T-helper 2 cell (primary cell): ENCODE measurements around the gene AKR1D1.
"Not testable (repeated sequence)": the region's sequence is repeated elsewhere in the genome, so short reads cannot be mapped to it uniquely, and the experiment has no call there.

Experiments
- DNase-seq, 5 experiments: peaks; one replicate each; pipeline versions ENCODE4 v3.0.0 to v3.0.0-alpha.2; 2012 to 2022
- total RNA-seq, 2 donors: gene quantifications; one replicate each; lab custom pipeline; 2026; lab: John Stamatoyannopoulos, UW

Gene AKR1D1, protein sequence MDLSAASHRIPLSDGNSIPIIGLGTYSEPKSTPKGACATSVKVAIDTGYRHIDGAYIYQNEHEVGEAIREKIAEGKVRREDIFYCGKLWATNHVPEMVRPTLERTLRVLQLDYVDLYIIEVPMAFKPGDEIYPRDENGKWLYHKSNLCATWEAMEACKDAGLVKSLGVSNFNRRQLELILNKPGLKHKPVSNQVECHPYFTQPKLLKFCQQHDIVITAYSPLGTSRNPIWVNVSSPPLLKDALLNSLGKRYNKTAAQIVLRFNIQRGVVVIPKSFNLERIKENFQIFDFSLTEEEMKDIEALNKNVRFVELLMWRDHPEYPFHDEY
- 0 to 0.13 reads per million in 2 donors for total RNA-seq

DNA sequence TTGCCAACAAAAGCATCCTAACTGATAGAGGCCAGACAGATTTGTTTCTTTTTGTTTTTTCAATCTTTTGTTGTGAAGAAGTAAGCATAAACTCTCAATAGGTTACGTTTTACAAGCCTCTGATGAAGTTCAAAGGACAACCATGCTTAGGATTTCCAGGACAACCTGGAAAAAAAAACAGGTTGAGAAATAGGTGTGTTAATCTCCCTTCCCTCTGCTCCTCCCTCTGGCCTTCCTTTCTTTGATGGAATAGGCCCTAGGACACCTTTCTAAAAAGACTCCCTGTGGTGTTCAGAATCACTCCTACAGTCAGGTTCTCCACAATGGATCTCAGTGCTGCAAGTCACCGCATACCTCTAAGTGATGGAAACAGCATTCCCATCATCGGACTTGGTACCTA lies at the start of gene AKR1D1:
AKR1D1 (plus strand) TSS at position 264 of the 400 bp plus-strand sequence; CDS start at position 324, 60 bp downstream.
- no peak for DNase-seq

DNA sequence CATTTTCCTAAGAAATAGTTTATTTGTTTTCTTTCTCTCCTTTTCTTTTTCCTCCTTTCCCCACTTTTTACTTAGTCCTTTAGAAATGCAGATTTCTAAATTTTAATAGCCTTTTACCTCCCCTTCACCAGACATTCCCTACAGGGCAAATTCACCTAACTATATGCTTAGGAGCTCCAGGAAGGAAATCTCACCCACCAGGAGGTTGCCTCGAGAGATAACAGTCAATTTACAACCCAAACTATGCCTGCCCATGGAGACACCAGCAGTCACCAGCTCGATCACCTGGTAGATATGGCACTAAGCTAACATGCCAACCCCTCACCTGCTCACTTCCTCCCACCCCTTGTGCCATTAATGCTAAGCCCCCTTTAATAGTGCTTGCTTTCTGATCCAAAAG lies 49.2 kb upstream of the AKR1D1 start:
- DNase-seq = no peak

DNA sequence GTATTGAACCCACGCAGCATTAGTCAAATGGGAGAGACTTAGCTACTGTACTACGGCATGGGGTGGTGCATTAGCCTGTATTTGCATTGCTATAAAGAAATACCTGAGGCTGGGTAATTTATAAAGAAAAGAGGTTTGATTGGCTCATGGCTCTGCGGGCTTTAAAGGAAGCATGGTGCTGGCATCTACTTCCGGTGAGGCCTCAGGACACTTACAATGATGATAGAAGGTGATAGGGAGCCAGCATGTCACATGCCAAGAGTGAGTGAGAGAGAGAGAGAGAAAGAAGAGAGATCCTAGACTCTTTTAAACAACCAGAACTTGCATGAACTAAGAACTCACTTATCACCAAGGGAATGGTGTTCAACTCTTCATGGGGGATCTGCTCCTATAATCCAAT lies 47.1 kb upstream of the AKR1D1 start:
- no peak for DNase-seq

DNA sequence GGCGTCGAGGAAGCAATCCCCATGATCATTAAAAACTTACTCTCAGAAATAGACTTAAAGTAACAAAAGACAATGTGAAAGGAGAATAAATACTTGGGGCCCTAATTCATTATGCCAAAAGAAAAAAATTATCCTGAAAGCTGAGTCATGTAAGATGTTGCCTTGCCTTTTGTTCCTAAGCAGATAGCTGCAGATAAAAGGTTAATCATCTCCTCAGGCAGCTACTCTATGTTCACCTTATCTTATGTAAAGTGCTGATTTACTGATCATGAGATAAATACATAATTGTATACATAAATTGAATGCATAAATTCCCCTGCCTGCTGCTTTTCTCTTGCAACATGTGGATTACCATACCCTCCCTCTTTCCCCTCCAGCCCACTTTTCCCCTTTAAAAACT lies 46.3 kb upstream of the AKR1D1 start:
- DNase-seq = no peak

DNA sequence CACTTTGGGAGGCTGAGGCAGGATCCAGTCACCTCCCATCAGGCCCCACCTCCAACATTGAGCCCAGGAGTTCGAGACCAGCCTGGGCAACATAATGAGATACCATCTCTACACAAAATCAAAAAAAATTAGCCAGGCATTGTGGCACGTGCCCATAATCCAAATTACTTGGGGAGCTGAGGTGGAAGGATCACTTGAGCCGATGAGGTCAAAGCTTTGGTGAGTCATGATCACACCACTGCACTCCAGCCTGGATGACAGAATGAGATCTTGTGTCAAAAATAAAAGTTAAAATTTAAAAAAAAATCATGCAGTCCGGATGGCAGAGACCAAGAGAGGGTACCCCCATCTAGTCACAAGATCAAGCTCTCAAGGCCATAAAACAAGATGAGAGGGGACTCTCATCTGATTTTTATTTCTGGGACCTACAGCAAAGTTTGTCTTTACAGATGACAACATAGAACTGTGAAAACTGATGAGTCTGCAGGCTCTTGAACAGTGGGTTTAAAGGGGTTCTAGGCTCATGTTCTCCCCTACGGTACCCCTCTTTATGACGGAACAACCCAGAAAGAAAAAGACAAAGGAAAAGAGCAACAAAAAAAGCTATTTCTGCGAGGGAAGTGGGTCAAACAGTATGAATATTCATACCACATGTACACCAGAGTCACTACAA lies 45.4 kb upstream of the AKR1D1 start:
- DNase-seq = no peak

DNA sequence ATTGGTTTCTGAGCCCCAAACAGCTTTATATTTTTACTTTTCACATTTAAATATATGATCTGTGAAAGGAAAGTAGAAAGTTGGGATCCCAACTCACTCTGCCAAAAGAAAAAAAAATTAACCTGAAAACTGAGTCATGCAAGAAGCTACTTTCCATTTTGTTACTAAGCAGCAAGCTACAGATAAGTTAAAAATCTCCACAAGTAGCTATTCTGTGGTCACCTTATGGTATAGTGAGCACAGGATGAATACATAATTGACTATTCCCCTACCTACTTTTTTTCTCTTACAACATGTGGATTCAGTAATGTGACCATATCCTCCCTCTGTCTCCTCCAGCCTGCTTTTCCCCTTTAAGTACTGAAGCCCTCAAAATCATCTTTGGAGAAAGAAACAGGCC lies 44.1 kb upstream of the AKR1D1 start:
- DNase-seq = no peak

DNA sequence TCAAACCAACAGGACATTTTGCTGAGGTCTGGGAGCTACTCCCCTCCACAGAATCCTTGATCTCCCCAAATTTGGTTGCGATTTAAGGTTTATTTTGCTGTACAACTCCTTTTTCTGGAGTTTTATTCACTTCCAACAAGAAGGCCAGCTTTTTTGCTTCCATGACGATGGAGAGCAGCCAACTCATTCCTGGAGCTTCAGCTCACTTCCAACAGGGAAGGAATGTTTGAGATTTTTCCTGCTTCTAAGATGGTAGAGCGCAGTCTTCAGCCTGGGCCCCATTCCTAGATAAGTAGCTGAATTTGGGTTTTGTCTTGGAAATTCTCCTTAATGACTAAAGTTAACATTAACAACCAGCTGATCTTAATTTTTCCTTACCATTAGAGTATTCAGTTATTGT lies 43.5 kb upstream of the AKR1D1 start:
- no peak for DNase-seq

DNA sequence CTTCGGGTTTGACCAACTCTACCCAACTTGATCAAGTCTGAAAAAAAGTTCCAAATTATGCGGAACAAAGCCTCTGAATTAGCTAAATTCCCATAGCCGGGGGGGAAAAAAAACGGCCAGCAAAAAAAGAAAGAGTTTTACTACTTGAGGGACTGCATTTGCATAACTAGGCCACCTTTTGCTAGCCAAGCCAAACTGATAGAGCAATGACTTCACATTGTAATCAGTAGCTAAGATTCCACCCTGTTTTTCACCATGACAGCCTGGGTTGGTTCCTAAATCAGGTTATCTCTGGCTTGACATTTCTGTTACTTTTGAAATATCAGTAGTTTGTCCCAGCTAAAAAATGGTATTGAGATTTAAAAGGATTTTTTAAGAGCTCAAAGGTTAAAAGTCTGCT lies 43.0 kb upstream of the AKR1D1 start:
- no peak for DNase-seq

DNA sequence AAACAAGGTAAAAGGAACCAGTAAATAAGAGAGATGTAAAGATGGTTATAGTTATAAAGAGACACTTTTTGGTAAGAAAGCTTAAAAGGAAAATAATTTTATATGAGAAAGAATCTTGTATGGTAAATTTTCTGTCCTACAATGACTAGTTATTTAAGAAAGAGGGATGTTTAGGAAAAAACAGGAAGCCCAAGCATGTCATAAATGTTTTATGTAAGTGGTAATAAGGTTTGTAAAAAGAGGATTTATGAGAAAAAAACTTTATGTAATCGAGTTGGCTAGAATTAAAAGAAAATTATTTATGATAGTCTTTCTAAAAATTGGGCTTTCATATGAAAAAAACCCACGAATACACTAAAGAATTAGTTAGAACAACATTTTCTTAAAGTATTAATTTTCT lies 40.1 kb upstream of the AKR1D1 start:
- DNase-seq = no peak

DNA sequence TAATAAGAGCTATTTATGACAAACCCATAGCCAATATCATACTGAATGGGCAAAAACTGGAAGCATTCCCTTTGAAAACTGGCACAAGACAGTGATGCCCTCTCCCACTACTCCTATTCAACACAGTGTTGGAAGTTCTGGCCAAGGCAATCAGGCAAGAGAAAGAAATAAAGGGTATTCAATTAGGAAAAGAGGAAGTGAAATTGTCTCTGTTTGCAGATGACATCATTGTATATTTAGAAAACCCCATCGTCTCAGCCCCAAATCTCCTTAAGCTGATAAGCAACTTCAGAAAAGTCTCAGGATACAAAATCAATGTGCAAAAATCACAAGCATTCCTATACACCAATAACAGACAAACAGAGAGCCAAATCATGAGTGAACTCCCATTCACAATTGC lies 36.2 kb upstream of the AKR1D1 start:
- DNase-seq = not testable (repeated sequence)

DNA sequence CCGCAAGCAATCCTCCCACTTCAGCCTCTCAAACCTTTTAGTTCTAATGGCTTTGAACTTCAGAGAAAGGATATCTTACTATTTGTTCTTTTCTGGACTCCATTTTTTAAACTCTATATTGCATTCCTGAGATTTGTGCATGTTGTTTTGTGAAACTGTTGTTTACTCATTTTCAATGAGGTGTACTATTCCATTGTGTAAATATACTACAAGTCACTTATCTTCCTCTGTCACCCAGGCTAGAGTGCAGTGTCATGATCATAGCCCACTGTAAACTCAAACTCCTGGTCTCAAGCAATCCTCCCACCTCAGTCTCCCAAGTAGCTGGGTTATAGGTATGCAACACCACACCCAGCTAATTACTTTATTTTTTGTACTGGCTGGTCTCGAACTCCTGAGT lies 31.4 kb upstream of the AKR1D1 start:
- no peak for DNase-seq

DNA sequence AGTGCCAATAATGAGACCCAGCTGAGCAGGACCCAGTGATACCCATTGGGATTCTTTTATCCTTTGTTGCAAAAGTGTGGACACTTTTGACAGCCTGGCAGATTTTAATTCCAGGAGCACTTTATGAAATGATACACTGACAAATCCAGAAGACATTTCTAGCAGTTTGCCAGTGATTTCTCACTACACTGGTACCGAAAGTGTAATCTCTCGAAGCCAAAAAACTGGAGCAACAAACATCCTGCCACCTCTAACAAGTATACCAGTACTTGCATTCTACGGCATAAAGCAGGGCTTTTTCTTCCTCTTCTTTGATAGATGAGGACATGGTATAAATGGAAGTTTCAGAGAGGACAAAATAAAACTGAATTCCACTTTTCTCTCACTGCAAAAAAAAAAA lies 28.4 kb upstream of the AKR1D1 start:
- no peak for DNase-seq

DNA sequence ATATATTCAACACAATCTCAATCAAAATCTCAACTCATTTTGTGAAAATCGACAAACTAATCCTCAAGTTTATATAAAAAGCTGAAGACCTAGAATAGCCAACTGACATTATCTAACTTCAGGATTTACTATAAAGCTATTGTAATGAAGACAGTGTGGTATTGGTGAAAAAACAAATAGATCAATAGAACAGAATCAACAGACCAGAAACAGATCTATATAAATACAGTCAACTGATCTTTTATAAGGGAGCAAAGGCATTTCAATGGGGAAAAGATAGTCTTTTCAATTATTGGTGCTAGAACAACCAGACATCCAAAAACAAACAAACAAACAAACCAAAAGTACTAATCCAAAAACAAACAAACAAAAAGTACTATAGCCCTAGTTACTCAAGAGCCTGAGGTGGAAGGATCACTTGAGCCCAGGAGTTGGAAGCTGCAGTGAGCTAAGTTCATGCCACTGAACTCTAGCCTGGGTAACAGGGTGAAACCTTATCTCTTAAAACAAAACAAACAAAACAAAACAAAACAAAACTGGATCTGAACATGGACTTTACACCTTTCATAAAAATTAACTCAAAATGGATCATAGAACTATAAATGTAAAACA lies 26.6 kb upstream of the AKR1D1 start:
- no peak for DNase-seq

DNA sequence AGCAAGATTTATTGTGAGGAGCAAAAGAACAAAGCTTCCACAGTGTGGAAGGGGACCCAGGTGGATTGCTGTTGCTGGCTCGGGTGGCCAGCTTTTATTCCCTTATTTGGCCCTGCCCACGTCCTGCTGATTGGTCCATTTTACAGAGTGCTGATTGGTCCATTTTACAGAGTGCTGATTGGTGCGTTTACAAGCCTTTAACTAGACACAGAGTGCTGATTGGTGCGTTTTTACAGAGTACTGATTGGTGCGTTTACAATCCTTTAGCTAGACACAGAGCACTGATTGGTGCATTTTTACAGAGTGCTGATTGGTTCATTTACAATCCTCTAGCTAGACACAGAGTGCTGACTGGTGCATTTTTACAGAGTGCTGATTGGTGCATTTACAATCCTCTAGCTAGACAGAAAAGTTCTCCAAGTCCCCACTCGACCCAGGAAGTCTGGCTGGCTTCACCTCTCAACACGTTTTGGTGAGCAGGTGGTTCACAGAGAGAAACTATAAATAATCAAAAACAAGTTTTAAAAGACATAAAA lies 24.5 kb upstream of the AKR1D1 start:
- not testable (repeated sequence) for DNase-seq

DNA sequence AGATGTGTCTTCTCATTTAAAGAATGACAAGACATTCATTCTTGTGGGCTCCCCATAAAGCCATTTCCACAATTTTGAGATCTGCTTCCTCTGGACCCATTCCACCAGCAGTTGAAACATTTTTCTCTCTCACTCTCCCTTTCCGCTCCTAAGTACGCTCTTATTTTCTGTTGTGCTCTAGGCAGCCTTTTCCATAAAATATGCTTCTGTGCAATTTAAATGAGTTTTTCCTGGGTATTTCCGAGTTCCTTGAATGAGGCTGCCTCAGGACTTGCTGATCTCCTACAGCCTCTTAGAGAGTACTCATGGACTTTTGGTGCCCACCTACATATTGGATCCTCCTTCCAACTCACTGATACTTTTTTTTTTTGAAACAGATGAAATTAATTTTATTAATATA lies 23.6 kb upstream of the AKR1D1 start:
- DNase-seq = no peak

DNA sequence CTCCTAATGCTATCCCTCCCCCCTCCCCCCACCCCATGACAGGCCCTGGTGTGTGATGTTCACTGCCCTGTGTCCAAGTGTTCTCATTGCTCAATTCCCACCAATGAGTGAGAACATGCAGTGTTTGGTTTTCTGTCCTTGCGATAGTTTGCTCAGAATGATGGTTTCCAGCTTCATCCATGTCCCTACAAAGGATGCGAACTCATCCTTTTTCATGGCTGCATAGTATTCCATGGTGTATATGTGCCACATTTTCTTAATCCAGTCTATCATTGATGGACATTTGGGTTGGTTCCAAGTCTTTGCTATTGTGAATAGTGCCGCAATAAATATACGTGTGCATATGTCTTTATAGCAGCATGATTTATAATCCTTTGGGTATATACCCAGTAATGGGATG lies 20.6 kb upstream of the AKR1D1 start:
- not testable (repeated sequence) for DNase-seq

DNA sequence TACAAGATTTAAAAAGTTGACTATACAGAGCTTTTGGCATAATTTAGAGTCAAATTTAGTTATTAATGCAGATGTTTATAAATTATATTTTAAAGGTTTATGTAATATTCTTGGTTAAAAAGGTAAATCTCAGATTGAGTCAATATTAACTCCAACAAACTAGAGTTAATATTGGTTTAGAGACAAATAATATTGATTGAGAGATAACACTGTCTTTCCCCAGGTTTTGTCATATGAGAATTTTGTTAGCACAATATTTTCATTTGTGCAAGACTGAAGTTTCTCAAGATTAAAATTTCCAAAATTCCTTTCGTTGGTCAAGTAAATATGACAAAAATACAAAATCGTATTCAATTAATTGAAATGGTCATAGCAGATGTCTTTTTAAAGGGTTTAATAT lies 12.9 kb upstream of the AKR1D1 start:
- DNase-seq = no peak

DNA sequence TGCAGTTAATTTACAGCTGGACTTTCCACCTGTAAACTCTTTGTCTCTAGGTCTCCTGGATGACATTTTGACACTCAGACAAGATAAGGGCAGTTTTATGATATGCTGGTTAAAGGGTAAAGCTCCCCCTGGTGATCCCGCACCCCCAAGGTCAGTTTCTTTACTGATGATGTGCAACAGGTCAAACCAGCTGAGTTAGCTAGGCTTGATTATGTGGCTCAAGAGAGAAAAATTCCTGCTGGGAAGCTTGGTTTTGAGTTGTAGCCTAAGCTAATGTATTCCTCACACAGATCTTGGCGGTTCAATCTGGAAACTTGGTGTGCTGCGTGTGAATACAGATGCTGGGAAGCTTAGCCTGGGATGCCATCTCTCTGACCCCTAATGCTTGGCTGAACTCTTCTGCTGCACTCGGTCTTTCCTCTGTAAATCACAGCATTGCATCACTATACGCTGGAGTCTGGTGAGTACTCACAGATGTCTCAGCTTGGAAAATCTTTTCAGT lies 11.4 kb upstream of the AKR1D1 start:
- no peak for DNase-seq

DNA sequence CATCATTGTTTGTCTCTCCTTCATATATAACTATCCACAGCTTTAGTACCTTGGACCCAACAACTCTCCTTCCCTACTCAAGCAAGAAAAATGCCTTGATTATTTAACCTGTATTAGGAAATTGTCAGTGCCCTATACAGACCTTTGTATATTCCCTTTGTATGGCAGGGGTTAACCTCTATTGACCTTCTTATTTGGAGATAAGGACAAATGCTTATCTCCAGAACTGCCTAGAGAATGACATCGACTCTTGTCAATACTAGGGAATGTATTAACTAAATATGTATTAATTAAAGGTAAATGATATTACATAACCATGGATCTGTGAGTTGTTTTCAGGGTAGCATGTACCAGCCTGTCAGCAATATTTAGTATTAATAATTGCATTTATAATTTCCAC lies 10.4 kb upstream of the AKR1D1 start:
- DNase-seq = no peak

DNA sequence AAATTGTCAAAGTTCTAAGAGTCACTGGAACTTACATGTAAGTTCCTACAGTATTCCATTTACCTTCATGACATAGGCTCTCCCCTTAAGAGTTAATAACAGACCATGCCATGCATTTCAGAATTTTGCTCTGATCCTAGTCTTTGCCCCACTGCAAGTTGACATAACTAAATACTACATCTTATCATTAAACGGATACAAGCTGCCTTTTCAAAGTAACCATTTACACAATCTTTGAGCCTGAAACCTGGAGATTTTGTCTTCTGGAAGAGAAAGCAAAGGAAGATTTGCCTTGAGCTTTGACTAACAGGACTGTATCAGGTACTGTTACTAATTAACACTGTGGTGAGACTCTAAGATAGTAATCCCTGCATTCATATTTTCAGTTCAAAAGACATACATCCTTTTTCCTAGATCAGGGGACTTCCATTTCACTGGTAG lies 9.3 kb upstream of the AKR1D1 start:
- DNase-seq = no peak

DNA sequence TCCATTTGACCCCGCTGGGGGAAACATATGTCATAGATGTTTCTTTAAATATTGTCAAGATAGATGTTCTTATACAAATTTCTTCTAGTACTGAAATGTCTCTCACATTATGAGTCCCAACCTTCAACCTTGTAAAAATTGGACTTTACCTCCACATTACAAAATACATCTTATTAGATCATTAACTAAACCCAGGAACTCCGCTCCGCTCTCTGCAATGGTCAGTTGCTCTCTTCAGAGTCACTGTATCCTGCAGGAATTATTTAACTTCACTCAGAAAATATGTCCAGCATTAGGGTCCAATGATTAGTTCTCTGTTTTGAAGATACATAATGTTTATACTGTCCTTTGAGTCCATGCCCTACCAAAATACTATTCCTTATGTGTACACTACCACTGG lies 8.5 kb upstream of the AKR1D1 start:
- no peak for DNase-seq

DNA sequence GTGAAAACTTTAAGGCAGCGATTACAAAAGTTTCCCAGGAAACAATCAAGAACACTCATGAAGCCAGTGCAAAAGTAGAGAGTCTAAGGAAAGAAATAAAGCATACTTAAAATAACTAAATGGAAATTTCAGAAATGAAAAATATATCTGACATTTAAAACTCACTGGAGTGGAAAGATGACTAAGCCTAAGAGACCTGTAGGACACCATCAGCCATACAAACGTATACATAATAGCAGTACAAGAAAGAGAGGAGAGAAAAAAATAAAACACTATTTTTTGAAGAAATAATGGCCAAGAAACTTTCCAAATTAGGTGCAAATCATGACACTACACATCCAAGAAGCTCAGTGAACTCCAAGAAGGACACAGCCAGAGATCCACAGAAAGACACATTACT lies 5.4 kb upstream of the AKR1D1 start:
- DNase-seq = no peak

DNA sequence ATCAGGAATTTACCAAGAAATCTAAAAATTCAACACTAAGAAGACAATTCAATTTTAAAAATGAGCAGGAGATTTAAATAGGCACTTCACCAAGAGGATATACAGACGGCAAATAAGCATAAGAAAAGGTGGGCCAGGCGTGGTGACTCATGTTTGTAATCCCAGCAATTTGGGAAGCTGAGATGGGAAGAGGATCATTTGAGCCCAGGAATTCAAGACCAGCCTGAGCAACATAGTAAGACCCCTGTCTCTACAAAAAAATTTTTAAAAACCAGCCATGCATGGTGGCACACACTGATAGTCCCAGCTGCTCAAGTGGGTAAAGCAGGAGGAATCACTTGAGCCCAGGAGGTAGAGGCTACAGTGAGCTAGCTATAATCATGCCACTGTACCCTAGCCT lies 3.5 kb upstream of the AKR1D1 start:
- no peak for DNase-seq

DNA sequence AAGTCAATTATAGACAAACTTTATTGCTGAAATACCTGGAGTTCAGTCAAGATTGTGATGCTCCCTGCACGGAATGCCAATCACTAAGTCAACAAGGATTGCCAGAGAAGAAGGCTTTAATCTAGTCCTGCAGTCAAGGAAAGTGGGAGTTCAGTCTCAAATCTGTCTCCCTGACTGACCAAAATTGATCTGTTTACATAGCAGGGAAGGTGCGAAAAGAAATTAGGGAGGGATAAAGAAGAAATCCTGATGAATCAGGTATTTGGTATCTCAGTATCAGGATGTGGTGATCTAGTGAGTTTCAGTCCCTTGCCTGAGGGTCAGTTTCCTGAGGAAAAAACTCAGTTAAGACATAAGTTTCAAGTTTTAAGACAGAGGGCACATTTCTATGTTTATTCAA lies 2.1 kb upstream of the AKR1D1 start:
- DNase-seq = no peak
